SK-N-SH treated with all-trans-retinoic acid at 6 μM for 48 hours (cell line): ENCODE results near the gene AGR2.

Experiments used
- ATAC-seq: fragments of 200-7000 bp; cut with Tn5 transposase; 3 replicates; pipeline ENCODE4 v1.9.1; 2020; ENCODE audit warnings: mild to moderate bottlenecking, moderate library complexity
- ARNTL ChIP-seq: fragments of 450-650 bp; formaldehyde crosslinking; IDR thresholded peaks from 2 replicates; pipeline ENCODE4 v1.5.0; 2020; ENCODE audit warnings: low read depth, mild to moderate bottlenecking, moderate library complexity, borderline replicate concordance
- BACH2 ChIP-seq: fragments of 250-450 bp; sonication (Bioruptor Pico); IDR thresholded peaks from 2 replicates; pipeline ENCODE4 v1.9.0; 2021; ENCODE audit warnings: mild to moderate bottlenecking, borderline replicate concordance
- CSDC2 ChIP-seq: fragments of 250-450 bp; sonication (Bioruptor Pico); IDR thresholded peaks from 2 replicates; pipeline ENCODE4 v1.5.0; 2020; ENCODE audit warnings: mild to moderate bottlenecking, moderate library complexity
- ESRRG ChIP-seq: fragments of 250-450 bp; sonication (Bioruptor Pico); IDR thresholded peaks from 2 replicates; pipeline ENCODE4 v1.6.1; 2021; ENCODE audit warnings: mild to moderate bottlenecking
- GLIS3 ChIP-seq: fragments of 250-450 bp; sonication (Bioruptor Pico); IDR thresholded peaks from 2 replicates; pipeline ENCODE4 v1.5.0; 2020; ENCODE audit warnings: mild to moderate bottlenecking, moderate library complexity
- ISL1 ChIP-seq: fragments of 250-450 bp; sonication (Bioruptor Pico); IDR thresholded peaks from 2 replicates; pipeline ENCODE4 v2.1.2; 2022; ENCODE audit warnings: mild to moderate bottlenecking, moderate library complexity
- OSR1 ChIP-seq: fragments of 250-450 bp; sonication (Bioruptor Pico); IDR thresholded peaks from 2 replicates; pipeline ENCODE4 v1.8.0; 2022; ENCODE audit warnings: moderate library complexity, mild to moderate bottlenecking, inconsistent platforms
- SNAI2 ChIP-seq: fragments of 250-450 bp; sonication (Bioruptor Pico); IDR thresholded peaks from 2 replicates; pipeline ENCODE4 v1.5.0; 2020; ENCODE audit warnings: mild to moderate bottlenecking, moderate library complexity
- TCF4 ChIP-seq: fragments of 250-450 bp; sonication (Bioruptor Pico); IDR thresholded peaks from 2 replicates; pipeline ENCODE4 v1.8.0; 2021; ENCODE audit warnings: mild to moderate bottlenecking, moderate library complexity, borderline replicate concordance
- TOX ChIP-seq: fragments of 250-450 bp; sonication (Bioruptor Pico); IDR thresholded peaks from 2 replicates; pipeline ENCODE4 v1.8.0; 2021; ENCODE audit warnings: mild to moderate bottlenecking, moderate library complexity, borderline replicate concordance
- ZC3H10 ChIP-seq: fragments of 250-450 bp; sonication (Bioruptor Pico); IDR thresholded peaks from 2 replicates; pipeline ENCODE4 v1.5.1; 2021; ENCODE audit warnings: mild to moderate bottlenecking, moderate library complexity
- ZFP3 ChIP-seq: fragments of 250-450 bp; sonication (Bioruptor Pico); IDR thresholded peaks from 2 replicates; pipeline ENCODE4 v1.5.0; 2020; ENCODE audit warnings: mild to moderate bottlenecking, moderate library complexity
- ZNF565 ChIP-seq: fragments of 450-650 bp; formaldehyde crosslinking; conservative IDR thresholded peaks from 2 replicates; pipeline ENCODE4 v1.5.0; 2020; ENCODE audit warnings: low read depth, mild to moderate bottlenecking, moderate library complexity
- ZNF70 ChIP-seq: fragments of 450-650 bp; formaldehyde crosslinking; IDR thresholded peaks from 2 replicates; pipeline ENCODE4 v1.5.0; 2020; ENCODE audit warnings: mild to moderate bottlenecking, moderate library complexity
- ZNF8 ChIP-seq: fragments of 450-650 bp; formaldehyde crosslinking; IDR thresholded peaks from 2 replicates; pipeline ENCODE4 v1.5.0; 2020; ENCODE audit warnings: mild to moderate bottlenecking, moderate library complexity
- TF ChIP-seq, protein P1 (sequence below): fragments of 250-450 bp; sonication (Bioruptor Pico); IDR thresholded peaks from 2 replicates; pipeline ENCODE4 v1.8.0; 2021; ENCODE audit warnings: low read depth, mild to moderate bottlenecking, moderate library complexity, borderline replicate concordance
- TF ChIP-seq, protein P2 (sequence below): fragments of 250-450 bp; sonication (Bioruptor Pico); IDR thresholded peaks from 2 replicates; pipeline ENCODE4 v1.5.1; 2020; ENCODE audit warnings: low read depth, mild to moderate bottlenecking, moderate library complexity
- TF ChIP-seq, protein P3 (sequence below): fragments of 250-450 bp; sonication (Bioruptor Pico); IDR thresholded peaks from 2 replicates; pipeline ENCODE4 v1.8.0; 2020; ENCODE audit warnings: mild to moderate bottlenecking, moderate library complexity, borderline replicate concordance
- TF ChIP-seq, protein P4 (sequence below): fragments of 250-450 bp; sonication (Bioruptor Pico); IDR thresholded peaks from 2 replicates; pipeline ENCODE4 v1.5.0; 2020; ENCODE audit warnings: mild to moderate bottlenecking, moderate library complexity
- TF ChIP-seq, protein P5 (sequence below): fragments of 250-450 bp; sonication (Bioruptor Pico); IDR thresholded peaks from 2 replicates; pipeline ENCODE4 v1.5.1; 2021; ENCODE audit warnings: mild to moderate bottlenecking, moderate library complexity

AGR2 gene

DNA sequence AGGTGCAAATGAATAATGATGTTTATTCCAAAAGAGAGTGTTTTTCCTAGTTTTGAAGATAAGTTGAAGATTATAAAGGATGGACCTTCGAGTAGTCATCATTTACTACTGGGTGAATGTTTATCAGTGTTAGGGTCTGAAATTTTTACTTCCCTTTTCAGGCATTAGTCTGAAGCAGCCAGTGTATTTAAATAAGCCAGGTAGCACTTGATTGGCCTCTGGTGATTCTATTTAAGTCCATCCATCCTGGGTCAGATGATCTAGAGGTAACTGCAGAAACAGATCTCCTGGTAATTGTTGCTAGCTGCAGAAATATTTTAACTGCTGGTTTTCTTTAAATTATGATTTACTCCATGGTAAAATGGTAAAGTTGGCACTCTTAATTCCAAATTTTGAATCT lies 34.1 kb upstream of the AGR2 start:
- TF ChIP-seq TCF4 (CRISPR knock-in tag) (no peak), ZNF70 (CRISPR knock-in tag) (no peak), ZNF565 (CRISPR knock-in tag) (no peak)
- ATAC-seq = no peak

DNA sequence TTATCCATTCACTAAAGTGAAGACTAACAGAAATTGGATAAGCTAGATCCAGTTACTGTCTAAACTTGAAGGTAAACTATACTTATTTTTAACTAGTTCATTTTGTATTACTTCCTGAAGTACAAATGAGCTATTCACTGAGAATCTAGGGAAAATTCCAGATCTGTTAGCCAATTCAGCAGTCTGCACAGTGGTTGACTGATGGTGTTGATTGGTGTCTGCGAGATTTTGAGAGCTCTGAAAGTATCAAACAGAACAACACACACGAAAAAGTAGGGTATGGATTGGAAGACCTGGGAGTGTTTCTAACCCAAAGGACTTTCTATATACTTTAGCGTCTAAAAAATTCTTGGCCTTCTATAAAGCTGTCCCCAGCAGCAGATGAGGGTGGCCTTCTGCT lies 33.6 kb upstream of the AGR2 start:
- no peak for ATAC-seq
- TF ChIP-seq GLIS3 (CRISPR knock-in tag) (no peak), ZNF8 (CRISPR knock-in tag) (no peak), CSDC2 (CRISPR knock-in tag) (no peak), ZFP3 (CRISPR knock-in tag) (no peak)
- TF ChIP-seq, protein P1, sequence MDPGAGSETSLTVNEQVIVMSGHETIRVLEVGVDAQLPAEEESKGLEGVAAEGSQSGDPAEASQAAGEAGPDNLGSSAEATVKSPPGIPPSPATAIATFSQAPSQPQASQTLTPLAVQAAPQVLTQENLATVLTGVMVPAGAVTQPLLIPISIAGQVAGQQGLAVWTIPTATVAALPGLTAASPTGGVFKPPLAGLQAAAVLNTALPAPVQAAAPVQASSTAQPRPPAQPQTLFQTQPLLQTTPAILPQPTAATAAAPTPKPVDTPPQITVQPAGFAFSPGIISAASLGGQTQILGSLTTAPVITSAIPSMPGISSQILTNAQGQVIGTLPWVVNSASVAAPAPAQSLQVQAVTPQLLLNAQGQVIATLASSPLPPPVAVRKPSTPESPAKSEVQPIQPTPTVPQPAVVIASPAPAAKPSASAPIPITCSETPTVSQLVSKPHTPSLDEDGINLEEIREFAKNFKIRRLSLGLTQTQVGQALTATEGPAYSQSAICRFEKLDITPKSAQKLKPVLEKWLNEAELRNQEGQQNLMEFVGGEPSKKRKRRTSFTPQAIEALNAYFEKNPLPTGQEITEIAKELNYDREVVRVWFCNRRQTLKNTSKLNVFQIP = no peak
- TF ChIP-seq, protein P2, sequence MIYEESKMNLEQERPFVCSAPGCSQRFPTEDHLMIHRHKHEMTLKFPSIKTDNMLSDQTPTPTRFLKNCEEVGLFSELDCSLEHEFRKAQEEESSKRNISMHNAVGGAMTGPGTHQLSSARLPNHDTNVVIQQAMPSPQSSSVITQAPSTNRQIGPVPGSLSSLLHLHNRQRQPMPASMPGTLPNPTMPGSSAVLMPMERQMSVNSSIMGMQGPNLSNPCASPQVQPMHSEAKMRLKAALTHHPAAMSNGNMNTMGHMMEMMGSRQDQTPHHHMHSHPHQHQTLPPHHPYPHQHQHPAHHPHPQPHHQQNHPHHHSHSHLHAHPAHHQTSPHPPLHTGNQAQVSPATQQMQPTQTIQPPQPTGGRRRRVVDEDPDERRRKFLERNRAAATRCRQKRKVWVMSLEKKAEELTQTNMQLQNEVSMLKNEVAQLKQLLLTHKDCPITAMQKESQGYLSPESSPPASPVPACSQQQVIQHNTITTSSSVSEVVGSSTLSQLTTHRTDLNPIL = no peak
- TF ChIP-seq, all 23 proteins: peak for 0

DNA sequence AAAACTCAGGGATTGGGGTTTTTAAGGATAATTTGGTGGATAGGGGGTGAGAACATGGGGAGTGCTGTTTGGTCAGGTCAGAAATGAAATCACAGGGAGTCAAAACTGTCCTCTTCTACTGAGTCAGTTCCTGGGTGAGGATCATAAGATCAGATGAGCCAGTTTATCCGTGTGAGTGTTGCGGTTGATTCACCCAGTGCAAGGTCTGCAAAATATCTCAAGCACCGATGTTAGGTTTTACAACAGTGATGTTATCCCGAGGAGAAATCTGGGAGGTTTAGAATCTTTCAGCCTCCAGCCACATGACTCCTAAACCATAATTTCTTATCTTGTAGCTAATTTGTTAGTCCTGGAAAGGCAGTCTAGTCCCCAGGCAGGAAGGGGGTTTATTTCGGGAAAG lies 31.7 kb upstream of the AGR2 start:
- ATAC-seq = no peak
- TF ChIP-seq, protein P3, sequence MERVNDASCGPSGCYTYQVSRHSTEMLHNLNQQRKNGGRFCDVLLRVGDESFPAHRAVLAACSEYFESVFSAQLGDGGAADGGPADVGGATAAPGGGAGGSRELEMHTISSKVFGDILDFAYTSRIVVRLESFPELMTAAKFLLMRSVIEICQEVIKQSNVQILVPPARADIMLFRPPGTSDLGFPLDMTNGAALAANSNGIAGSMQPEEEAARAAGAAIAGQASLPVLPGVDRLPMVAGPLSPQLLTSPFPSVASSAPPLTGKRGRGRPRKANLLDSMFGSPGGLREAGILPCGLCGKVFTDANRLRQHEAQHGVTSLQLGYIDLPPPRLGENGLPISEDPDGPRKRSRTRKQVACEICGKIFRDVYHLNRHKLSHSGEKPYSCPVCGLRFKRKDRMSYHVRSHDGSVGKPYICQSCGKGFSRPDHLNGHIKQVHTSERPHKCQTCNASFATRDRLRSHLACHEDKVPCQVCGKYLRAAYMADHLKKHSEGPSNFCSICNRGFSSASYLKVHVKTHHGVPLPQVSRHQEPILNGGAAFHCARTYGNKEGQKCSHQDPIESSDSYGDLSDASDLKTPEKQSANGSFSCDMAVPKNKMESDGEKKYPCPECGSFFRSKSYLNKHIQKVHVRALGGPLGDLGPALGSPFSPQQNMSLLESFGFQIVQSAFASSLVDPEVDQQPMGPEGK (CRISPR knock-in tag) = no peak
- TF ChIP-seq ARNTL (CRISPR knock-in tag) (no peak), ESRRG (CRISPR knock-in tag) (no peak), ZC3H10 (CRISPR knock-in tag) (no peak), ZNF8 (CRISPR knock-in tag) (no peak)
- TF ChIP-seq, protein P1 = no peak
- TF ChIP-seq, protein P2 = no peak

DNA sequence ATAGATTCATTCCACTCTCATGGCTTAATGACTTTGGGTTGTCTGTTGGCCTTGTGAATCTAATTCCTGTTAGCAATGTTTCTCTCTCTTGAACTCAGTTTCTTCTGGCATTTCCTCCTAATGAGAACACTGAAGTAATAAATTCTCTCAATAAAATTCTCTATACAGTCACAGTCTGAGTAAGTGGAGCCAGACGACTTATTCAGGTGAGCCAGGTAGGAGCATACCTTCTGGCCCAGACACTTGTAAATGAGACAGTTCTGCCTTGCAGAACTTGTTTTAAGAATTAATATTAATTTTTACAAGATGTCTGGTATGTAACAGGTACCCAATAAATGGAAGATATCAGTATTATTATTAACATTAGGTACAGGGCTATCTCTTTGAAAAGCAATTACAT lies 28.6 kb upstream of the AGR2 start:
- TF ChIP-seq, protein P2 = no peak
- TF ChIP-seq, protein P4, sequence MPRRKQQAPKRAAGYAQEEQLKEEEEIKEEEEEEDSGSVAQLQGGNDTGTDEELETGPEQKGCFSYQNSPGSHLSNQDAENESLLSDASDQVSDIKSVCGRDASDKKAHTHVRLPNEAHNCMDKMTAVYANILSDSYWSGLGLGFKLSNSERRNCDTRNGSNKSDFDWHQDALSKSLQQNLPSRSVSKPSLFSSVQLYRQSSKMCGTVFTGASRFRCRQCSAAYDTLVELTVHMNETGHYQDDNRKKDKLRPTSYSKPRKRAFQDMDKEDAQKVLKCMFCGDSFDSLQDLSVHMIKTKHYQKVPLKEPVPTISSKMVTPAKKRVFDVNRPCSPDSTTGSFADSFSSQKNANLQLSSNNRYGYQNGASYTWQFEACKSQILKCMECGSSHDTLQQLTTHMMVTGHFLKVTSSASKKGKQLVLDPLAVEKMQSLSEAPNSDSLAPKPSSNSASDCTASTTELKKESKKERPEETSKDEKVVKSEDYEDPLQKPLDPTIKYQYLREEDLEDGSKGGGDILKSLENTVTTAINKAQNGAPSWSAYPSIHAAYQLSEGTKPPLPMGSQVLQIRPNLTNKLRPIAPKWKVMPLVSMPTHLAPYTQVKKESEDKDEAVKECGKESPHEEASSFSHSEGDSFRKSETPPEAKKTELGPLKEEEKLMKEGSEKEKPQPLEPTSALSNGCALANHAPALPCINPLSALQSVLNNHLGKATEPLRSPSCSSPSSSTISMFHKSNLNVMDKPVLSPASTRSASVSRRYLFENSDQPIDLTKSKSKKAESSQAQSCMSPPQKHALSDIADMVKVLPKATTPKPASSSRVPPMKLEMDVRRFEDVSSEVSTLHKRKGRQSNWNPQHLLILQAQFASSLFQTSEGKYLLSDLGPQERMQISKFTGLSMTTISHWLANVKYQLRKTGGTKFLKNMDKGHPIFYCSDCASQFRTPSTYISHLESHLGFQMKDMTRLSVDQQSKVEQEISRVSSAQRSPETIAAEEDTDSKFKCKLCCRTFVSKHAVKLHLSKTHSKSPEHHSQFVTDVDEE = no peak
- TF ChIP-seq, protein P5, sequence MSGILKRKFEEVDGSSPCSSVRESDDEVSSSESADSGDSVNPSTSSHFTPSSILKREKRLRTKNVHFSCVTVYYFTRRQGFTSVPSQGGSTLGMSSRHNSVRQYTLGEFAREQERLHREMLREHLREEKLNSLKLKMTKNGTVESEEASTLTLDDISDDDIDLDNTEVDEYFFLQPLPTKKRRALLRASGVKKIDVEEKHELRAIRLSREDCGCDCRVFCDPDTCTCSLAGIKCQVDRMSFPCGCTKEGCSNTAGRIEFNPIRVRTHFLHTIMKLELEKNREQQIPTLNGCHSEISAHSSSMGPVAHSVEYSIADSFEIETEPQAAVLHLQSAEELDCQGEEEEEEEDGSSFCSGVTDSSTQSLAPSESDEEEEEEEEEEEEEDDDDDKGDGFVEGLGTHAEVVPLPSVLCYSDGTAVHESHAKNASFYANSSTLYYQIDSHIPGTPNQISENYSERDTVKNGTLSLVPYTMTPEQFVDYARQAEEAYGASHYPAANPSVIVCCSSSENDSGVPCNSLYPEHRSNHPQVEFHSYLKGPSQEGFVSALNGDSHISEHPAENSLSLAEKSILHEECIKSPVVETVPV (CRISPR knock-in tag) = no peak
- TF ChIP-seq BACH2 (CRISPR knock-in tag) = no peak
- no peak for TF ChIP-seq CSDC2 (CRISPR knock-in tag)
- no peak for TF ChIP-seq ISL1
- TF ChIP-seq, protein P1 = no peak
- TF ChIP-seq ESRRG (CRISPR knock-in tag) = no peak
- no peak for TF ChIP-seq OSR1
- TF ChIP-seq SNAI2 (CRISPR knock-in tag) = no peak
- TF ChIP-seq TOX = no peak
- no peak for TF ChIP-seq ZFP3 (CRISPR knock-in tag)

More for the DNA sequence above, 28.6 kb upstream of the AGR2 start:
- ATAC-seq = no peak
